OCI-LY7 (cell line): ENCODE results near the gene DSCAM. TPM values are rescaled to one million over a fixed set of nuclear protein-coding genes. Genes with fewer than 3 reads are reported as not detected.

Experiments used
- BruUV-seq: library from RNA; stranded (reverse); fragments of 400-500 nt; replicated peaks from 2 replicates; lab custom pipeline; 2021; lab: Mats Ljungman, UMichigan
- CTCF ChIA-PET: fragments of 300-600 bp; sonication (Branson Sonifier 250); formaldehyde crosslinking; loops from one replicate; lab custom pipeline; 2022; ENCODE audit warnings: antibody characterized with exemption; ENCODE audit not compliant: unreplicated experiment; lab: Charles Lee
- POLR2A ChIA-PET: fragments of 300-600 bp; sonication (Branson Sonifier 250); formaldehyde crosslinking; loops from one replicate; lab custom pipeline; 2022; ENCODE audit warnings: antibody characterized with exemption; lab: Charles Lee
- DNase-seq: peaks from one replicate; pipeline ENCODE4 v3.0.0-alpha.2; 2015; ENCODE audit warnings: low spot score
- H2AFZ ChIP-seq: fragments of 200-600 bp; sonication (generic), shearing (Covaris generic); 2 replicates; pipeline ENCODE4 v1.6.1; 2014; ENCODE audit warnings: mild to moderate bottlenecking, antibody characterized with exemption, low read length, moderate library complexity
- H3K27ac ChIP-seq: fragments of 200-600 bp; sonication (generic); 2 replicates; pipeline ENCODE4 v1.5.1; 2014; ENCODE audit warnings: mixed run types, low read depth, mild to moderate bottlenecking, moderate library complexity, low read length, inconsistent platforms; ENCODE audit not compliant: poor library complexity, severe bottlenecking
- H3K36me3 ChIP-seq: fragments of 200-600 bp; sonication (generic); 2 replicates; pipeline ENCODE4 v1.6.1; 2014; ENCODE audit warnings: mild to moderate bottlenecking, antibody characterized with exemption, low read length, moderate library complexity, mixed read lengths; ENCODE audit not compliant: insufficient read depth
- H3K4me1 ChIP-seq: fragments of 200-600 bp; sonication (generic); 2 replicates; pipeline ENCODE4 v1.5.1; 2014; ENCODE audit warnings: mild to moderate bottlenecking, low read length; ENCODE audit not compliant: insufficient read depth, poor library complexity, severe bottlenecking
- H3K4me2 ChIP-seq: fragments of 200-600 bp; sonication (generic); 2 replicates; pipeline ENCODE4 v1.6.1; 2014; ENCODE audit warnings: mild to moderate bottlenecking, low read length
- H3K4me3 ChIP-seq: fragments of 200-600 bp; sonication (generic); 2 replicates; pipeline ENCODE4 v1.5.1; 2014; ENCODE audit warnings: mild to moderate bottlenecking, low read depth, low read length; ENCODE audit not compliant: poor library complexity, severe bottlenecking
- H3K79me2 ChIP-seq: fragments of 200-600 bp; sonication (generic); 2 replicates; pipeline ENCODE4 v1.6.1; 2016; ENCODE audit warnings: low read depth, mild to moderate bottlenecking, low read length, moderate library complexity, mixed read lengths; ENCODE audit not compliant: insufficient read depth
- H3K9me2 ChIP-seq: fragments of 200-600 bp; sonication (generic); 2 replicates; pipeline ENCODE4 v1.6.1; 2016; ENCODE audit warnings: mild to moderate bottlenecking, low read length, mixed read lengths; ENCODE audit not compliant: insufficient read depth
- H3K9me3 ChIP-seq: fragments of 200-600 bp; sonication (generic); 2 replicates; pipeline ENCODE4 v1.6.1; 2014; ENCODE audit warnings: mild to moderate bottlenecking, mixed run types, low read length, mixed read lengths
- H4K20me1 ChIP-seq: fragments of 200-600 bp; sonication (generic); 2 replicates; pipeline ENCODE4 v1.6.1; 2014; ENCODE audit warnings: mild to moderate bottlenecking, antibody characterized with exemption, low read length, moderate library complexity, mixed read lengths; ENCODE audit not compliant: insufficient read depth
- EZH2phosphoT487 ChIP-seq: fragments of 200-600 bp; sonication (generic); IDR thresholded peaks from 2 replicates; pipeline ENCODE4 v1.6.1; 2018; ENCODE audit warnings: low read depth, borderline replicate concordance, mild to moderate bottlenecking, mixed run types, antibody characterized with exemption, low read length, moderate library complexity, mixed read lengths
- intact Hi-C: fragments of 100-400 bp; cut with micrococcal nuclease; formaldehyde crosslinking; loops from one replicate; pipeline ENCODE4 v1.10.0; 2022; ENCODE audit not compliant: unreplicated experiment
- total RNA-seq, 2 experiments: library from RNA; depleted of rRNA in 1 of 2; stranded (reverse); fragments of >200 nt in 1 of 2; shearing (Covaris generic) in 1 of 2; gene quantifications; 2 replicates each; pipeline ENCODE4 v1.2.3, GENCODE V29; 2014 to 2022
- TF ChIP-seq, protein P1 (sequence below): fragments of 200-600 bp; sonication (generic); conservative IDR thresholded peaks from 2 replicates; pipeline ENCODE4 v1.5.1; 2014; ENCODE audit warnings: mild to moderate bottlenecking, antibody characterized with exemption, low read length, moderate library complexity, mixed read lengths

Gene DSCAM
- total RNA-seq, 2 experiments from 2014 or later = not detected

DNA sequence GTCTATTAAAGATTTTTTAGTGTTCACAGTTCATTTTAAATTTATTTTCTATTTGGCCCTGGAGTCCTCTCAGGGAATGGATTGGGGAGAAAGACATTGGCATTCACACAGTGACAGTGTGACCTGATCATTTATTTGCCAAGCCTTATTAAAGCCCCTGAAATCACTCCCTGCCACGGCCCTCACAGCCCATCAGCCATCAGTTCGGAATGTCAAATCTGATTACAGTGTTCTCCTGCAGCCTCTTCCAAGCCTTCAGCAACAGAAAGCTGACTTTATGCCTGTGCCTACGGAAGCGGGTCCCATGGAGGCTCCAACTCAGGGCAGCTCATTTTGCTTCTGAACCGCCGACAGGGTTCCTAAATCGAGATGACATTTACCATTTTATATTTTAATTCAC, 451.2 kb downstream of the DSCAM start:
- ChIA-PET CTCF (no interaction called here), POLR2A (no interaction called here)
- H3K79me2 ChIP-seq = no peaks in the 10 kb centered on the region
- H4K20me1 ChIP-seq = no peaks in the 10 kb centered on the region
- intact Hi-C loops = no loop called here
- H2AFZ ChIP-seq = no peak overlapping the region
- no peaks in the 10 kb centered on the region for H3K4me1 ChIP-seq
- TF ChIP-seq, protein P1, sequence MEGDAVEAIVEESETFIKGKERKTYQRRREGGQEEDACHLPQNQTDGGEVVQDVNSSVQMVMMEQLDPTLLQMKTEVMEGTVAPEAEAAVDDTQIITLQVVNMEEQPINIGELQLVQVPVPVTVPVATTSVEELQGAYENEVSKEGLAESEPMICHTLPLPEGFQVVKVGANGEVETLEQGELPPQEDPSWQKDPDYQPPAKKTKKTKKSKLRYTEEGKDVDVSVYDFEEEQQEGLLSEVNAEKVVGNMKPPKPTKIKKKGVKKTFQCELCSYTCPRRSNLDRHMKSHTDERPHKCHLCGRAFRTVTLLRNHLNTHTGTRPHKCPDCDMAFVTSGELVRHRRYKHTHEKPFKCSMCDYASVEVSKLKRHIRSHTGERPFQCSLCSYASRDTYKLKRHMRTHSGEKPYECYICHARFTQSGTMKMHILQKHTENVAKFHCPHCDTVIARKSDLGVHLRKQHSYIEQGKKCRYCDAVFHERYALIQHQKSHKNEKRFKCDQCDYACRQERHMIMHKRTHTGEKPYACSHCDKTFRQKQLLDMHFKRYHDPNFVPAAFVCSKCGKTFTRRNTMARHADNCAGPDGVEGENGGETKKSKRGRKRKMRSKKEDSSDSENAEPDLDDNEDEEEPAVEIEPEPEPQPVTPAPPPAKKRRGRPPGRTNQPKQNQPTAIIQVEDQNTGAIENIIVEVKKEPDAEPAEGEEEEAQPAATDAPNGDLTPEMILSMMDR = no peak
- TF ChIP-seq EZH2phosphoT487 = no peak
- no peaks in the 10 kb centered on the region for H3K9me3 ChIP-seq
- H3K9me2 ChIP-seq = no peaks in the 10 kb centered on the region
- H3K27ac ChIP-seq = no peak overlapping the region
- no TSS peak for BruUV-seq
- no peaks in the 10 kb centered on the region for H3K36me3 ChIP-seq
- no peak overlapping the region for H3K4me3 ChIP-seq
- DNase-seq = no peak
- no peak overlapping the region for H3K4me2 ChIP-seq

DNA sequence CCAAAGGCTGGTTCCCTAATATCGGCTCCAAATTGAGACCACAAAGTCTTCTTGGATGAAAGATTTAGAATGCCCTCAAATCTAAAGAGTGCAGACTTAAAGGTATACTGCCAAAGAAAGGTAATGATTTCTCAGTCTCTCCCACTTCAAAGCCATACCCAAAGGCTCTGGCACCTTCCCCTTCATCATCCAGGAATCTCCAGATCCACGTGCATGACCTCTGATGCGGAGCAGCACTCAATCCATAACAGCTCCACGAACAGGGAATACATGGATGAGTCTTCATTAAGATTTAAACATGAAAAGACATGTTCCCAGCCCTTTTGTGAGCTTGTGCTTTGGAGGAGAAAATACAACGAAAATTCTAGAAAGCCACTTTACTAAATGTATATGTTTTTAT, 453.9 kb downstream of the DSCAM start:
- no peaks in the 10 kb centered on the region for H4K20me1 ChIP-seq
- H3K4me3 ChIP-seq = no peak overlapping the region
- ChIA-PET CTCF (no interaction called here), POLR2A (no interaction called here)
- no peaks in the 10 kb centered on the region for H3K9me2 ChIP-seq
- no peaks in the 10 kb centered on the region for H3K36me3 ChIP-seq
- H3K4me2 ChIP-seq = no peak overlapping the region
- intact Hi-C loops = no loop called here
- no peak for DNase-seq
- no peak overlapping the region for H2AFZ ChIP-seq
- H3K4me1 ChIP-seq = no peaks in the 10 kb centered on the region
- H3K27ac ChIP-seq = no peak overlapping the region
- BruUV-seq = no TSS peak
- H3K79me2 ChIP-seq = no peaks in the 10 kb centered on the region
- H3K9me3 ChIP-seq = no peaks in the 10 kb centered on the region
- no peak for TF ChIP-seq EZH2phosphoT487
- TF ChIP-seq, protein P1 = no peak

DNA sequence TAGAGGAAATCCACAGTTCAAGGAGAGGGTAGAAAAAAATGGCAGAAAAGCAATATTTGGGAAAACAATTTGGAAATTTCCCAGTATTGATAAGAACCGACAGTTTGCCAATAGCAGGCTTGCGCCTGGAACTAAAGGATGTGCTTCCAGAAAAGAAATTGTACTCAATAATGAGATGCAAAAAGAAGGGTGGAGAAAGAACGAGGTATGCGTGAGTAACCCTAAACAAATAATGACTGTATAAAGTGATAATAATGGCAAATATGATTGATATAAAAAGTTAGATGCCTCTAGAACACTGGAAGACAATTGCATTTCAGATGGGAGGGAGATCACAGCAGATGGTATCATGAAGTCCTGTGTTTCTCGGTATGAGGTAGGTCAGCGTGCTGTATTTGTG, 458.9 kb downstream of the DSCAM start:
- Histone ChIP-seq H3K36me3 (no peaks in the 10 kb centered on the region), H3K27ac (no peak overlapping the region), H3K79me2 (no peaks in the 10 kb centered on the region), H3K4me1 (no peaks in the 10 kb centered on the region), H3K9me2 (no peaks in the 10 kb centered on the region), H2AFZ (no peak overlapping the region), H3K4me3 (no peak overlapping the region), H4K20me1 (no peaks in the 10 kb centered on the region), H3K9me3 (peaks cover 3% of the 10 kb centered on the region; the same call in 1 of the 2 replicates), H3K4me2 (no peak overlapping the region)
- no TSS peak for BruUV-seq
- no peak for DNase-seq
- CTCF ChIA-PET = no interaction called here
- POLR2A ChIA-PET = interaction anchor here (0.5 kb wide), 1 partner anchor 488 kb away, joined by 3 read pairs; no protein-coding TSS in a partner anchor
- TF ChIP-seq, protein P1 = no peak
- TF ChIP-seq EZH2phosphoT487 = no peak
- intact Hi-C loops = no loop called here
